Hippocampal formation (tissue), 2 donors: ENCODE data around the gene VAV3.

ENCODE experiments used
- DNase-seq, 2 donors: peaks; one replicate each; lab custom pipeline; 2025; lab: John Stamatoyannopoulos, UW

The VAV3 gene

GRCh38 chr1:107535091-107535490, 429.9 kb downstream of the VAV3 start:
- DNase-seq, result no peak

GRCh38 chr1:107534632-107535031, 430.3 kb downstream of the VAV3 start:
- no peak for DNase-seq

GRCh38 chr1:107533436-107533835, 431.5 kb downstream of the VAV3 start:
- DNase-seq, result no peak

GRCh38 chr1:107532318-107532717, 432.7 kb downstream of the VAV3 start:
- no peak for DNase-seq

GRCh38 chr1:107531065-107531908, 433.7 kb downstream of the VAV3 start:
- DNase-seq, result no peak

GRCh38 chr1:107530543-107530942, 434.4 kb downstream of the VAV3 start:
- DNase-seq, result no peak

- DNase-seq, result peak in 1 of 2 donors; percentile 32
Observed at GRCh38 chr1:107529511-107530149, 435.4 kb downstream of the VAV3 start.

GRCh38 chr1:107526524-107527198, 438.3 kb downstream of the VAV3 start:
- DNase-seq, result no peak

GRCh38 chr1:107525961-107526360, 439.0 kb downstream of the VAV3 start:
- DNase-seq, result no peak

GRCh38 chr1:107525145-107525544, 439.8 kb downstream of the VAV3 start:
- DNase-seq, result no peak

- no peak for DNase-seq
Observed at GRCh38 chr1:107524301-107524700, 440.7 kb downstream of the VAV3 start.

- DNase-seq, result no peak
Observed at GRCh38 chr1:107523736-107524135, 441.2 kb downstream of the VAV3 start.

GRCh38 chr1:107523061-107523460, 441.9 kb downstream of the VAV3 start:
- no peak for DNase-seq
